Measurements from ENCODE around the gene STARD7.

DNA sequence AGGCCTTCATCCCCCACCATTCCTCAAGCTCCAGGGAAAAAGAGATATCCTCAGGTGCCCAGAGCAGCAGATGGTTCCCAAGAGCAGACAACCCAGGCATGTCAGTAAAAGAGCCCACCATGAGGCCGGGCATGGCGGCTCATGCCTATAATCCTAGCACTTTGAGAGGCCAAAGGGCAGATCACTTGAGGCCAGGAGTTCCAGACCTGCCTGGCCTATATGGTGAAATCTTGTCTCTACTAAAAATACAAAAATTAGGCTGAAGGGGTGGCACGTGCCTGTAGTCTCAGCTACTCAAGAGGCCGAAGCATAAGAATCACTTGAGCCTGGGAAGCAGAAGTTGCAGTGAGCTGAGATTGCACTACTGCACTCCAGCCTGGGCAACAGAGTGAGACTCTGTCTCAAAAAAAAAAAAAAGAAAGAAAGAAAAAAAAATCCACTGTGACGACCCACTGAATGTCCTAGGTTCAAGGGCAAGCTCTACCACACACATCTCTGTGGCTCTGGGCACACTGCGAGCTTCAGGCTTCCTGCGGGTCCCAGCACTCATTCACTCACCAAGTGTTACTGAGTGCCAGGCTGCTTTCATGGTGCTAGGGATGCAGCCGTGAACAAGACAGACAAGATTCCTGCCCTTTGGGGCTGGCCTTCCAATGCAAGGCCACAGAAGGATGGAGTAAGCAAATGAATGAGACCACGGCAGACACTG lies 56.9 kb downstream of the STARD7 start:
- TF ChIP-seq MAX (IDR thresholded peaks at IDR 0.05; ENCODE audit: insufficient read depth, insufficient read length): no peak
- TF ChIP-seq, protein P1, sequence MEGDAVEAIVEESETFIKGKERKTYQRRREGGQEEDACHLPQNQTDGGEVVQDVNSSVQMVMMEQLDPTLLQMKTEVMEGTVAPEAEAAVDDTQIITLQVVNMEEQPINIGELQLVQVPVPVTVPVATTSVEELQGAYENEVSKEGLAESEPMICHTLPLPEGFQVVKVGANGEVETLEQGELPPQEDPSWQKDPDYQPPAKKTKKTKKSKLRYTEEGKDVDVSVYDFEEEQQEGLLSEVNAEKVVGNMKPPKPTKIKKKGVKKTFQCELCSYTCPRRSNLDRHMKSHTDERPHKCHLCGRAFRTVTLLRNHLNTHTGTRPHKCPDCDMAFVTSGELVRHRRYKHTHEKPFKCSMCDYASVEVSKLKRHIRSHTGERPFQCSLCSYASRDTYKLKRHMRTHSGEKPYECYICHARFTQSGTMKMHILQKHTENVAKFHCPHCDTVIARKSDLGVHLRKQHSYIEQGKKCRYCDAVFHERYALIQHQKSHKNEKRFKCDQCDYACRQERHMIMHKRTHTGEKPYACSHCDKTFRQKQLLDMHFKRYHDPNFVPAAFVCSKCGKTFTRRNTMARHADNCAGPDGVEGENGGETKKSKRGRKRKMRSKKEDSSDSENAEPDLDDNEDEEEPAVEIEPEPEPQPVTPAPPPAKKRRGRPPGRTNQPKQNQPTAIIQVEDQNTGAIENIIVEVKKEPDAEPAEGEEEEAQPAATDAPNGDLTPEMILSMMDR (IDR thresholded peaks at IDR 0.05; ENCODE audit: extremely low read depth in 1 of 2, insufficient read depth in 1 of 2, low read depth in 1 of 2, low read length in 2 of 2): no peak
